Neural progenitor cell (in vitro differentiated cells): ENCODE measurements around the gene ST3GAL4.

Experiments used
- EZH2phosphoT487 ChIP-seq: fragments of 200-600 bp; sonication (generic); IDR thresholded peaks from 2 replicates; pipeline ENCODE4 v1.6.1; 2017; ENCODE audit warnings: antibody characterized with exemption
- TF ChIP-seq, protein P1 (sequence below): fragments of 200-600 bp; sonication (generic); IDR thresholded peaks from 2 replicates; pipeline ENCODE4 v1.5.1; 2017; ENCODE audit warnings: antibody characterized with exemption, mild to moderate bottlenecking

DNA sequence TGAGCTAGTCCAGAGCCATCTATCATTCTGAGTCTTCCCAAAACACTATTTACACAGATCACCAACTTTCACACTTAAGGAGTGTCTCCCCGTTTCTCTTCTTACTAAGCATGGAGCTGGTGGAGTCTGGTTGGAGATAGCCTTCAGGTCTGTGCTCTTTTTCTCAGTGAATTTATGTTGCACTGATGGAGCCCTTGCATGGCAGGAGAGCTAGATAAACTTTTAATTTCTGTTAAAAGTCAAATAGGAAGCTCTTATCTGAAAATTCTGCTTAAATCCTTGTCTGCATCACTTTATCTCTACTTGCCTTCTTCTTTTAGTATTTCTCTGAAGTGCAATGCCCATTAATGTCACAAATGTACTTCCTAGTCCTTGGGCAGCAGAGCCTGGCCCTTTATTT lies 63.4 kb downstream of the ST3GAL4 start:
- TF ChIP-seq, protein P1, sequence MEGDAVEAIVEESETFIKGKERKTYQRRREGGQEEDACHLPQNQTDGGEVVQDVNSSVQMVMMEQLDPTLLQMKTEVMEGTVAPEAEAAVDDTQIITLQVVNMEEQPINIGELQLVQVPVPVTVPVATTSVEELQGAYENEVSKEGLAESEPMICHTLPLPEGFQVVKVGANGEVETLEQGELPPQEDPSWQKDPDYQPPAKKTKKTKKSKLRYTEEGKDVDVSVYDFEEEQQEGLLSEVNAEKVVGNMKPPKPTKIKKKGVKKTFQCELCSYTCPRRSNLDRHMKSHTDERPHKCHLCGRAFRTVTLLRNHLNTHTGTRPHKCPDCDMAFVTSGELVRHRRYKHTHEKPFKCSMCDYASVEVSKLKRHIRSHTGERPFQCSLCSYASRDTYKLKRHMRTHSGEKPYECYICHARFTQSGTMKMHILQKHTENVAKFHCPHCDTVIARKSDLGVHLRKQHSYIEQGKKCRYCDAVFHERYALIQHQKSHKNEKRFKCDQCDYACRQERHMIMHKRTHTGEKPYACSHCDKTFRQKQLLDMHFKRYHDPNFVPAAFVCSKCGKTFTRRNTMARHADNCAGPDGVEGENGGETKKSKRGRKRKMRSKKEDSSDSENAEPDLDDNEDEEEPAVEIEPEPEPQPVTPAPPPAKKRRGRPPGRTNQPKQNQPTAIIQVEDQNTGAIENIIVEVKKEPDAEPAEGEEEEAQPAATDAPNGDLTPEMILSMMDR = no peak
- TF ChIP-seq EZH2phosphoT487 = no peak
